ENCODE data around the gene GNG7. TPM values are rescaled to one million over a fixed set of nuclear protein-coding genes. Genes with fewer than 3 reads are reported as not detected.

Gene GNG7
- total and polyA plus RNA-seq, 10 of the 15 experiments (the other 5 are each of a cell fraction or from before 2014, with no cell fraction given), result 1.9 to 13.6 (median 6.5) TPM

GRCh38 chr19:2699413-2700140, 2.9 kb downstream of the GNG7 start:
- WGBS (ENCODE audit: insufficient coverage, insufficient replicate concordance, low lambda C conversion rate, missing lambda C conversion rate), result 12% methylated on average over 15 of the region's 15 CpGs
- no peaks in the 10 kb centered on the region for H3K36me3 ChIP-seq (ENCODE audit: control insufficient read depth in 2 of 2, insufficient read depth in 2 of 2, low read length in 1 of 2)
- H3K9ac ChIP-seq (ENCODE audit: control insufficient read depth, insufficient read depth, low read length), result peak overlapping the region; percentile 60; the same call in 1 of the 2 replicates
- in situ Hi-C loops (cut with MboI), result no loop called here
- peaks cover 53% of the 10 kb centered on the region for H3K4me1 ChIP-seq (ENCODE audit: control insufficient read depth, insufficient read depth, low read length)
- H2AFZ ChIP-seq (ENCODE audit: control insufficient read depth, low read depth, low read length), result no peak overlapping the region
- ATAC-seq (no peak; the same call in 1 of the 3 replicates), FAIRE-seq (no peak), DNase-seq (ENCODE audit: low read depth, low spot score) (no peak)
- BruUV-seq (replicated peaks), result no TSS peak
- TF ChIP-seq NBN (IDR thresholded peaks at IDR 0.05), result no peak
- no peak for TF ChIP-seq IRF3 (IDR thresholded peaks at IDR 0.05)
- no peak for TF ChIP-seq CHD2 (IDR thresholded peaks at IDR 0.05; ENCODE audit: borderline replicate concordance, low read depth, low read length)
- peak; percentile 77 for TF ChIP-seq TCF7 (IDR thresholded peaks at IDR 0.05; ENCODE audit: borderline replicate concordance)
- ChIA-PET POLR2A (interaction anchor here (0.6 to 2.4 kb wide), 6 partner anchors 11 to 857 kb away, joined by 3 to 14 read pairs (median 4); no protein-coding TSS in a partner anchor), RAD21 (ENCODE audit: unreplicated experiment) (interaction anchor here (0.8 to 1.8 kb wide), 8 partner anchors 12 to 91 kb away, joined by 3 to 7 read pairs (median 5); no protein-coding TSS in a partner anchor), CTCF (interaction anchor here (0.8 to 1.8 kb wide), 11 partner anchors 11 to 376 kb away, joined by 3 to 18 read pairs (median 4); partner anchors contain the start of gene SGTA), SMC1A (ENCODE audit: uncharacterized antibody, unreplicated experiment) (interaction anchor here (0.7 to 4.1 kb wide), 10 partner anchors 10 to 270 kb away, joined by 3 to 24 read pairs (median 4); no protein-coding TSS in a partner anchor)
- H3K27ac ChIP-seq (ENCODE audit: control insufficient read depth, insufficient read depth), result peak overlapping the region; percentile 84
- H3K4me2 ChIP-seq (ENCODE audit: control insufficient read depth, insufficient read depth), result peak overlapping the region; percentile 81
- no peaks in the 10 kb centered on the region for H3K9me3 ChIP-seq (replicated peaks; ENCODE audit: control insufficient read depth, insufficient read depth, low read length)
- no peaks in the 10 kb centered on the region for H3K27me3 ChIP-seq (replicated peaks in 1 of 2; ENCODE audit: control insufficient read depth in 2 of 2, insufficient read depth in 2 of 2, low read length in 1 of 2)
- intact Hi-C loops (cut with micrococcal nuclease; ENCODE audit: unreplicated experiment), result loop anchor here (5.0 kb wide), 1 partner anchor 48 kb away; no protein-coding TSS in a partner anchor
- H3K79me2 ChIP-seq (ENCODE audit: control insufficient read depth, insufficient read depth, low read length), result peaks cover 51% of the 10 kb centered on the region
- H3K4me3 ChIP-seq, result peak overlapping the region; percentile 66
- no peaks in the 10 kb centered on the region for H4K20me1 ChIP-seq (ENCODE audit: control insufficient read depth, insufficient read depth)

- no peak for ATAC-seq
- H3K4me1 ChIP-seq (ENCODE audit: control insufficient read depth, insufficient read depth, low read length), result peaks cover 38% of the 10 kb centered on the region
- H3K9me3 ChIP-seq (replicated peaks; ENCODE audit: control insufficient read depth, insufficient read depth, low read length), result no peaks in the 10 kb centered on the region; the same call in 2 of the 3 replicates
- DNase-seq (ENCODE audit: low read depth, low spot score), result no peak
- BruUV-seq (replicated peaks), result no TSS peak
- no peak for FAIRE-seq
- no peaks in the 10 kb centered on the region for H3K27me3 ChIP-seq (replicated peaks in 1 of 2; ENCODE audit: control insufficient read depth in 2 of 2, insufficient read depth in 2 of 2, low read length in 1 of 2)
- no peaks in the 10 kb centered on the region for H3K36me3 ChIP-seq (ENCODE audit: control insufficient read depth in 2 of 2, insufficient read depth in 2 of 2, low read length in 1 of 2)
- ChIA-PET RAD21 (ENCODE audit: unreplicated experiment) (interaction anchor here (1.7 kb wide), 1 partner anchor 46 kb away, joined by 5 read pairs; no protein-coding TSS in a partner anchor), POLR2A (interaction anchor here (0.9 kb wide), 1 partner anchor 9 kb away, joined by 3 read pairs; no protein-coding TSS in a partner anchor), SMC1A (ENCODE audit: uncharacterized antibody, unreplicated experiment) (interaction anchor here (0.8 to 1.2 kb wide), 2 partner anchors 12 to 17 kb away, joined by 3 read pairs; no protein-coding TSS in a partner anchor), CTCF (no interaction called here)
- in situ Hi-C loops (cut with MboI), result no loop called here
- intact Hi-C loops (cut with micrococcal nuclease; ENCODE audit: unreplicated experiment), result no loop called here
- no peak overlapping the region for H3K9ac ChIP-seq (ENCODE audit: control insufficient read depth, insufficient read depth, low read length)
- no peak overlapping the region for H2AFZ ChIP-seq (ENCODE audit: control insufficient read depth, low read depth, low read length)
- no peak overlapping the region for H3K27ac ChIP-seq (ENCODE audit: control insufficient read depth, insufficient read depth)
- 82% methylated on average over 5 of the region's 5 CpGs for WGBS (ENCODE audit: insufficient coverage, insufficient replicate concordance, low lambda C conversion rate, missing lambda C conversion rate)
- peaks cover 31% of the 10 kb centered on the region for H3K79me2 ChIP-seq (ENCODE audit: control insufficient read depth, insufficient read depth, low read length)
- no peak overlapping the region for H3K4me2 ChIP-seq (ENCODE audit: control insufficient read depth, insufficient read depth)
- H4K20me1 ChIP-seq (ENCODE audit: control insufficient read depth, insufficient read depth), result no peaks in the 10 kb centered on the region
- H3K4me3 ChIP-seq, result no peak overlapping the region
- no peak for TF ChIP-seq BCL11A (IDR thresholded peaks at IDR 0.05; ENCODE audit: low read depth, low read length)
- TF ChIP-seq SIX5 (IDR thresholded peaks at IDR 0.05; ENCODE audit: low read depth, low read length, severe bottlenecking), result no peak
- no peak for TF ChIP-seq IRF3 (IDR thresholded peaks at IDR 0.05)
- no peak for TF ChIP-seq BRCA1 (IDR thresholded peaks at IDR 0.05; ENCODE audit: low read depth, low read length)
- no peak for TF ChIP-seq NKRF (conservative IDR thresholded peaks at IDR 0.05)
- TF ChIP-seq STAT1 (conservative IDR thresholded peaks at IDR 0.05), result no peak
Observed at GRCh38 chr19:2694196-2694595, 8.3 kb downstream of the GNG7 start.

Measured in GM12878 (cell line).